HepG2 (cell line): ENCODE results near the gene MSMP. TPM values are rescaled to one million over a fixed set of nuclear protein-coding genes. Genes with fewer than 3 reads are reported as not detected.

Experiments
- CEBPB ChIP-seq: IDR thresholded peaks from 2 replicates; pipeline ENCODE4 v1.6.1; 2011; ENCODE audit warnings: low read depth, low read length, improper control_type of control experiment, borderline replicate concordance
- CREM ChIP-seq, 2 experiments: sonication (generic) in 1 of 2; formaldehyde crosslinking in 1 of 2; IDR thresholded peaks; 2 replicates each; pipeline versions ENCODE4 v1.4.0 to v1.6.1; 2016 to 2020; ENCODE audit warnings: antibody characterized with exemption in 1 of 2, mild to moderate bottlenecking in 1 of 2, missing genetic modification reagents in 1 of 2
- IRF2 ChIP-seq: IDR thresholded peaks from 2 replicates; pipeline ENCODE4 v1.6.1; 2018; ENCODE audit warnings: missing genetic modification reagents, missing compliant biosample characterization
- KLF12 ChIP-seq: sonication (generic); formaldehyde crosslinking; IDR thresholded peaks from 2 replicates; pipeline ENCODE4 v1.4.0; 2020; ENCODE audit warnings: missing genetic modification reagents, borderline replicate concordance
- MTF2 ChIP-seq: sonication (generic); formaldehyde crosslinking; IDR thresholded peaks from 2 replicates; pipeline ENCODE4 v1.5.0; 2020; ENCODE audit warnings: missing genetic modification reagents, borderline replicate concordance
- NR2F6 ChIP-seq, 2 experiments: IDR thresholded peaks; 2 replicates each; pipeline ENCODE4 v1.6.1; 2016; ENCODE audit warnings: antibody characterized with exemption in 1 of 2, mild to moderate bottlenecking in 1 of 2
- SALL2 ChIP-seq: sonication (generic); formaldehyde crosslinking; IDR thresholded peaks from 2 replicates; pipeline ENCODE4 v1.8.1; 2023; ENCODE audit warnings: mild to moderate bottlenecking, missing genetic modification reagents, inconsistent platforms
- SP1 ChIP-seq, 2 experiments: fragments of 450-650 bp in 1 of 2; sonication (generic) in 1 of 2; formaldehyde crosslinking in 1 of 2; IDR thresholded peaks; 2 replicates each; pipeline versions ENCODE4 v1.4.0 to v1.6.1; 2016 to 2020; ENCODE audit warnings: missing genetic modification reagents in 1 of 2
- TBX2 ChIP-seq: sonication (generic); formaldehyde crosslinking; IDR thresholded peaks from 2 replicates; pipeline ENCODE4 v1.5.0; 2020; ENCODE audit warnings: missing genetic modification reagents, mild to moderate bottlenecking, borderline replicate concordance
- YY1 ChIP-seq: IDR thresholded peaks from 2 replicates; pipeline ENCODE4 v1.6.1; 2011; ENCODE audit warnings: low read length, low read depth, moderate library complexity, mild to moderate bottlenecking; ENCODE audit not compliant: insufficient read depth, insufficient replicate concordance
- ZBTB42 ChIP-seq: sonication (generic); formaldehyde crosslinking; IDR thresholded peaks from 2 replicates; pipeline ENCODE4 v1.5.0; 2020; ENCODE audit warnings: mild to moderate bottlenecking, missing genetic modification reagents
- ZNF292 ChIP-seq: sonication (generic); formaldehyde crosslinking; IDR thresholded peaks from 2 replicates; pipeline ENCODE4 v1.8.1; 2022; ENCODE audit warnings: mild to moderate bottlenecking, low read depth, missing genetic modification reagents, borderline replicate concordance
- ZNF296 ChIP-seq: sonication (generic); formaldehyde crosslinking; conservative IDR thresholded peaks from 2 replicates; pipeline ENCODE4 v1.5.0; 2020; ENCODE audit warnings: mild to moderate bottlenecking, missing genetic modification reagents
- ZNF335 ChIP-seq: sonication (generic); formaldehyde crosslinking; IDR thresholded peaks from 2 replicates; pipeline ENCODE4 v1.4.0; 2020; ENCODE audit warnings: missing genetic modification reagents
- ZNF451 ChIP-seq: sonication (generic); formaldehyde crosslinking; IDR thresholded peaks from 2 replicates; pipeline ENCODE4 v1.5.0; 2020; ENCODE audit warnings: mild to moderate bottlenecking, missing genetic modification reagents
- ZNF460 ChIP-seq: sonication (generic); formaldehyde crosslinking; IDR thresholded peaks from 2 replicates; pipeline ENCODE4 v1.5.1; 2020; ENCODE audit warnings: missing genetic modification reagents, mild to moderate bottlenecking, borderline replicate concordance
- ZNF570 ChIP-seq: sonication (generic); formaldehyde crosslinking; IDR thresholded peaks from 2 replicates; pipeline ENCODE4 v1.4.0; 2020; ENCODE audit warnings: mild to moderate bottlenecking, missing genetic modification reagents, borderline replicate concordance
- ZNF879 ChIP-seq: sonication (generic); formaldehyde crosslinking; IDR thresholded peaks from 2 replicates; pipeline ENCODE4 v1.8.1; 2023; ENCODE audit warnings: missing genetic modification reagents
- polyA plus RNA-seq, 8 experiments: library from polyadenylated mRNA; depleted of rRNA in 3 of 8; stranded (reverse) in 7 of 8; unstranded in 1 of 8; fragments of >200 nt; fragmentation: Illumina TruSeq in 4 of 8; extraction: Trizol in 4 of 8; gene quantifications; 2 replicates each; pipeline versions ENCODE4 v1.2.1 to v1.2.3, GENCODE V29; 2011 to 2016; ENCODE audit warnings: low read depth in 4 of 8, missing spikeins in 1 of 8, mixed read lengths in 1 of 8; ENCODE audit not compliant: insufficient read depth in 1 of 8
- total RNA-seq, 5 experiments: library from RNA; depleted of rRNA; stranded (reverse); fragments of >200 nt; fragmentation: Illumina TruSeq; extraction: Trizol; gene quantifications; 2 replicates each; pipeline ENCODE4 v1.2.3, GENCODE V29; 2016; ENCODE audit warnings: low read depth in 1 of 5
- TF ChIP-seq, protein P1 (sequence below): sonication (generic); formaldehyde crosslinking; IDR thresholded peaks from 2 replicates; pipeline ENCODE4 v1.4.0; 2020; ENCODE audit warnings: missing genetic modification reagents, mild to moderate bottlenecking, borderline replicate concordance
- TF ChIP-seq, protein P2 (sequence below): IDR thresholded peaks from 2 replicates; pipeline ENCODE4 v1.6.1; 2016; ENCODE audit warnings: missing genetic modification reagents, missing compliant biosample characterization
- TF ChIP-seq, protein P3 (sequence below): sonication (generic); formaldehyde crosslinking; IDR thresholded peaks from 2 replicates; pipeline ENCODE4 v1.5.1; 2020; ENCODE audit warnings: missing genetic modification reagents, mild to moderate bottlenecking, borderline replicate concordance
- TF ChIP-seq, protein P4 (sequence below): IDR thresholded peaks from 2 replicates; pipeline ENCODE4 v1.6.1; 2012; ENCODE audit warnings: inconsistent platforms

Gene MSMP
- total and polyA plus RNA-seq, 2 of the 13 experiments (the other 11 are each of a cell fraction or from before 2014, with no cell fraction given) = 0.24 to 0.46 TPM

DNA sequence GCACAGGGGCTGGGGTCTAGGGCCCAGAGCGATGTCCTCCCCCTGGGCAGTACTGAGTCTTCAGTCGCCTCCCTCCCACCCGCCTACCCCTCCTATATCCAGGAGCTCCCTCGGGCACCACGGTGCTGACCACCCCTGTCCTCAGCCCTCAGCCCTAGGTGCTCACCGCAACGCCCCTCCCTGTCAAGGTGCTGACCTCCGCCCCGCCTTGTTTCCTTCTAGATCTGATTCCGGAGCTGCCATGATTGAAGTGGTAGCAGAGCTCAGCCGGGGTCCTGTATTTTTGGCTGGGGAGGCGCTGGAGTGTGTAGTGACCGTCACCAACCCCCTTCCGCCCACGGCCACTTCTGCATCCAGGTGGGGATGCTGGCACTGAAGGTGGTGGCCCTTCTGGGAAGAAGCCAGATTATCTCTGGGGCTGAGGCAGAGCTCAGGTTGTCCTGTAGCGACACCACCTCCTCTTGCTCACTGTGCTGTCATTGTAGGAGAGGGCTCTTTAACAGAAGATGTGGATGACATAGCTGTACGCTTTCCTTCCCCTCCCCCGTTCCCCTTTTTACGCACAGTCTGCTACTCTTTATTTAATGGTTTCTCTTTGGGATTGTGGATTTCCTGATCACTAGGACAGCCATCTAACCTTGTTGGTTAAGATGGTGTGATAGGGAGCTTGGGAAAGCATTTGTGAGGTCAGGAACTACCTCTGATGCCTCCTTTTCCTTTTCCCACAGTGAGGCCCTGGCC is 4.4 kb downstream of the MSMP start (continued):
- TF ChIP-seq, protein P1, sequence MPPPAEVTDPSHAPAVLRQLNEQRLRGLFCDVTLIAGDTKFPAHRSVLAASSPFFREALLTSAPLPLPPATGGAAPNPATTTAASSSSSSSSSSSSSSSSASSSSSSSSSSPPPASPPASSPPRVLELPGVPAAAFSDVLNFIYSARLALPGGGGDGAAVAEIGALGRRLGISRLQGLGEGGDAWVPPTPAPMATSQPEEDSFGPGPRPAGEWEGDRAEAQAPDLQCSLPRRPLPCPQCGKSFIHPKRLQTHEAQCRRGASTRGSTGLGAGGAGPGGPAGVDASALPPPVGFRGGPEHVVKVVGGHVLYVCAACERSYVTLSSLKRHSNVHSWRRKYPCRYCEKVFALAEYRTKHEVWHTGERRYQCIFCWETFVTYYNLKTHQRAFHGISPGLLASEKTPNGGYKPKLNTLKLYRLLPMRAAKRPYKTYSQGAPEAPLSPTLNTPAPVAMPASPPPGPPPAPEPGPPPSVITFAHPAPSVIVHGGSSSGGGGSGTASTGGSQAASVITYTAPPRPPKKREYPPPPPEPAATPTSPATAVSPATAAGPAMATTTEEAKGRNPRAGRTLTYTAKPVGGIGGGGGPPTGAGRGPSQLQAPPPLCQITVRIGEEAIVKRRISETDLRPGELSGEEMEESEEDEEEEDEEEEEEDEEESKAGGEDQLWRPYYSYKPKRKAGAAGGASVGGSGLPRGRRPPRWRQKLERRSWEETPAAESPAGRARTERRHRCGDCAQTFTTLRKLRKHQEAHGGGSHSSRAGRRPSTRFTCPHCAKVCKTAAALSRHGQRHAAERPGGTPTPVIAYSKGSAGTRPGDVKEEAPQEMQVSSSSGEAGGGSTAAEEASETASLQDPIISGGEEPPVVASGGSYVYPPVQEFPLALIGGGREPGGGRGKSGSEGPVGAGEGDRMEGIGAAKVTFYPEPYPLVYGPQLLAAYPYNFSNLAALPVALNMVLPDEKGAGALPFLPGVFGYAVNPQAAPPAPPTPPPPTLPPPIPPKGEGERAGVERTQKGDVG (CRISPR knock-in tag) = no peak
- no peak for TF ChIP-seq KLF12 (CRISPR knock-in tag)
- TF ChIP-seq, protein P2, sequence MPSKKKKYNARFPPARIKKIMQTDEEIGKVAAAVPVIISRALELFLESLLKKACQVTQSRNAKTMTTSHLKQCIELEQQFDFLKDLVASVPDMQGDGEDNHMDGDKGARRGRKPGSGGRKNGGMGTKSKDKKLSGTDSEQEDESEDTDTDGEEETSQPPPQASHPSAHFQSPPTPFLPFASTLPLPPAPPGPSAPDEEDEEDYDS (CRISPR knock-in tag) = no peak
- TF ChIP-seq SP1 (IDR thresholded peaks at IDR 0.05) = no peak
- no peak for TF ChIP-seq SP1 (CRISPR knock-in tag; IDR thresholded peaks at IDR 0.05)
- no peak for TF ChIP-seq MTF2 (CRISPR knock-in tag)
- TF ChIP-seq ZNF296 (CRISPR knock-in tag) = peak; percentile 84; the same call in 1 of the 2 replicates
- TF ChIP-seq ZNF879 = no peak
- peak; percentile 73 for TF ChIP-seq YY1
- no peak for TF ChIP-seq TBX2 (CRISPR knock-in tag)
- no peak; the same call in 1 of the 2 replicates for TF ChIP-seq IRF2 (CRISPR knock-in tag)
- TF ChIP-seq ZNF460 (CRISPR knock-in tag) = no peak
- no peak for TF ChIP-seq NR2F6 (IDR thresholded peaks at IDR 0.05)
- no peak for TF ChIP-seq NR2F6 (CRISPR knock-in tag; IDR thresholded peaks at IDR 0.05)
- TF ChIP-seq, protein P3, sequence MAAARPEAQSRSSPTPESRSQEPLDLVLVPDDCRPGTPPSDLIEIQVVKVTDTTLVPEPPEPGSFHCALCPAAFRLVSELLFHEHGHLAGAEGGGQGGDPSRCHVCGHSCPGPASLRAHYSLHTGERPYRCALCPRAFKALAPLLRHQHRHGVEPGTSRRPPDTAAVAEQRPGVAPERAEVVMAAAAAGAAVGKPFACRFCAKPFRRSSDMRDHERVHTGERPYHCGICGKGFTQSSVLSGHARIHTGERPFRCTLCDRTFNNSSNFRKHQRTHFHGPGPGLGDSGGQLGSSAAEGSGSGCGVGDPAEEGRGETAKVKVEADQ (CRISPR knock-in tag) = 0 out of 2 replicates have a peak, but pooled peaks have one; percentile 5
- no peak for TF ChIP-seq ZNF292
- TF ChIP-seq ZNF451 (CRISPR knock-in tag) = no peak
- TF ChIP-seq SALL2 (CRISPR knock-in tag) = no peak
- TF ChIP-seq ZNF570 (CRISPR knock-in tag) = no peak
- TF ChIP-seq ZNF335 = no peak
- TF ChIP-seq, protein P4, sequence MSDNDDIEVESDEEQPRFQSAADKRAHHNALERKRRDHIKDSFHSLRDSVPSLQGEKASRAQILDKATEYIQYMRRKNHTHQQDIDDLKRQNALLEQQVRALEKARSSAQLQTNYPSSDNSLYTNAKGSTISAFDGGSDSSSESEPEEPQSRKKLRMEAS = no peak
- no peak for TF ChIP-seq ZBTB42 (CRISPR knock-in tag)
- no peak for TF ChIP-seq CEBPB
- TF ChIP-seq CREM (IDR thresholded peaks at IDR 0.05) = no peak
- no peak for TF ChIP-seq CREM (CRISPR knock-in tag; IDR thresholded peaks at IDR 0.05)
